Liver (tissue), 9 donors: ENCODE results near the gene ACE2. TPM values are rescaled to one million over a fixed set of nuclear protein-coding genes. Genes with fewer than 3 reads are reported as not detected.

Experiments
- DNase-seq: peaks from one replicate; pipeline ENCODE4 v3.0.0-alpha.2; 2017; ENCODE audit warnings: low spot score
- H3K27ac ChIP-seq, 2 donors: one replicate each; pipeline ENCODE4 v1.7.0; 2013; ENCODE audit warnings: inconsistent platforms in 2 of 2, low read length in 2 of 2, control low read depth in 1 of 2, low read depth in 1 of 2, mild to moderate bottlenecking in 1 of 2
- H3K27me3 ChIP-seq, 4 donors: one replicate each; pipeline versions ENCODE4 v1.6.1 to v1.7.0; 2013; ENCODE audit warnings: low read length in 3 of 4, inconsistent platforms in 1 of 4, mild to moderate bottlenecking in 1 of 4, moderate library complexity in 1 of 4; ENCODE audit not compliant: control insufficient read depth in 4 of 4, insufficient read depth in 4 of 4
- H3K36me3 ChIP-seq, 4 donors: one replicate each; pipeline versions ENCODE4 v1.6.1 to v1.7.0; 2013; ENCODE audit warnings: low read length in 3 of 4, mild to moderate bottlenecking in 3 of 4, low read depth in 1 of 4, moderate library complexity in 1 of 4; ENCODE audit not compliant: control insufficient read depth in 4 of 4, insufficient read depth in 3 of 4
- H3K4me1 ChIP-seq, 4 donors: one replicate each; pipeline versions ENCODE4 v1.6.1 to v1.7.0; 2013; ENCODE audit warnings: low read length in 3 of 4, mild to moderate bottlenecking in 3 of 4, moderate library complexity in 1 of 4; ENCODE audit not compliant: control insufficient read depth in 4 of 4, insufficient read depth in 4 of 4
- H3K4me3 ChIP-seq, 3 donors: one replicate each; pipeline versions ENCODE4 v1.6.1 to v1.7.0; 2013; ENCODE audit warnings: low read length in 3 of 3, control low read depth in 1 of 3, low read depth in 1 of 3, mild to moderate bottlenecking in 1 of 3
- H3K9ac ChIP-seq, 2 donors: one replicate each; pipeline ENCODE4 v1.7.0; 2013; ENCODE audit warnings: low read length in 2 of 2, mild to moderate bottlenecking in 2 of 2, moderate library complexity in 2 of 2, control low read depth in 1 of 2, low read depth in 1 of 2
- H3K9me3 ChIP-seq, 4 donors: one replicate each; pipeline versions ENCODE4 v1.6.1 to v1.7.0; 2013; ENCODE audit warnings: low read length in 3 of 4; ENCODE audit not compliant: control insufficient read depth in 4 of 4
- ATF3 ChIP-seq: IDR thresholded peaks from 2 replicates; pipeline ENCODE4 v1.6.1; 2016; ENCODE audit warnings: antibody characterized with exemption
- CTCF ChIP-seq: fragments of 150-350 bp; IDR thresholded peaks from 2 replicates; pipeline ENCODE4 v1.5.1; 2017; ENCODE audit warnings: improper control_type of control experiment, low read depth, low read length; ENCODE audit not compliant: missing input control
- EGR1 ChIP-seq, 2 donors: IDR thresholded peaks; 2 replicates each; pipeline ENCODE4 v1.6.1; 2016 to 2018; ENCODE audit warnings: antibody characterized with exemption in 2 of 2, low read depth in 2 of 2
- FOXA2 ChIP-seq: IDR thresholded peaks from 2 replicates; pipeline ENCODE4 v1.6.1; 2016; ENCODE audit warnings: antibody characterized with exemption
- GABPA ChIP-seq, 2 donors: IDR thresholded peaks in 1 of 2; conservative IDR thresholded peaks in 1 of 2; 2 replicates each; pipeline ENCODE4 v1.6.1; 2016; ENCODE audit warnings: antibody characterized with exemption in 2 of 2, mild to moderate bottlenecking in 1 of 2, moderate library complexity in 1 of 2
- HNF4A ChIP-seq, 2 donors: conservative IDR thresholded peaks; 2 replicates each; pipeline ENCODE4 v1.6.1; 2016; ENCODE audit warnings: antibody characterized with exemption in 2 of 2, mild to moderate bottlenecking in 2 of 2
- HNF4G ChIP-seq: IDR thresholded peaks from 2 replicates; pipeline ENCODE4 v1.6.1; 2016; ENCODE audit warnings: antibody characterized with exemption
- JUND ChIP-seq, 2 donors: IDR thresholded peaks; 2 replicates each; pipeline ENCODE4 v1.6.1; 2016; ENCODE audit warnings: antibody characterized with exemption in 2 of 2
- MAX ChIP-seq: IDR thresholded peaks from 2 replicates; pipeline ENCODE4 v1.6.1; 2016; ENCODE audit warnings: antibody characterized with exemption
- NR2F2 ChIP-seq: IDR thresholded peaks from 2 replicates; pipeline ENCODE4 v1.6.1; 2016; ENCODE audit warnings: antibody characterized with exemption
- RAD21 ChIP-seq, 2 donors: IDR thresholded peaks; 2 replicates each; pipeline ENCODE4 v1.6.1; 2016; ENCODE audit warnings: antibody characterized with exemption in 2 of 2, mild to moderate bottlenecking in 2 of 2
- REST ChIP-seq: IDR thresholded peaks from 2 replicates; pipeline ENCODE4 v1.6.1; 2016; ENCODE audit warnings: antibody characterized with exemption, mild to moderate bottlenecking
- RXRA ChIP-seq, 2 donors: IDR thresholded peaks; 2 replicates each; pipeline ENCODE4 v1.6.1; 2017 to 2018; ENCODE audit warnings: antibody characterized with exemption in 2 of 2, mild to moderate bottlenecking in 1 of 2
- SP1 ChIP-seq: IDR thresholded peaks from 2 replicates; pipeline ENCODE4 v1.6.1; 2018; ENCODE audit warnings: antibody characterized with exemption, mild to moderate bottlenecking
- YY1 ChIP-seq: IDR thresholded peaks from 2 replicates; pipeline ENCODE4 v1.6.1; 2016; ENCODE audit warnings: antibody characterized with exemption, mild to moderate bottlenecking
- ZBTB33 ChIP-seq: IDR thresholded peaks from 2 replicates; pipeline ENCODE4 v1.6.1; 2016; ENCODE audit warnings: antibody characterized with exemption
- WGBS: extraction: QIAGEN DNeasy Blood & Tissue Kit; methylation state at CpG from one replicate; pipeline ENCODE4 v1.1.7; 2013; 5-methylcytosine and 5-hydroxymethylcytosine counted together
- polyA plus RNA-seq, 2 donors: library from polyadenylated mRNA; stranded (reverse) in 1 of 2; unstranded in 1 of 2; fragments of 200-250 nt in 1 of 2; fragments of >200 nt in 1 of 2; fragmentation: Nextera tagmentation in 1 of 2; extraction: Ambion mirVana in 1 of 2; gene quantifications; one replicate each; pipeline versions ENCODE4 v1.2.1 to v1.2.3, GENCODE V29; 2013 to 2015
- total RNA-seq, 2 donors: library from RNA; depleted of rRNA; stranded (reverse); fragments of >200 nt; gene quantifications; one replicate each; pipeline ENCODE4 v1.2.3, GENCODE V29; 2014
- donor health status: healthy.
- donor health status: healthy.
- donor health status: healthy.
- donor health status: healthy.
- donor health status: healthy.

The ACE2 gene
- total and polyA plus RNA-seq, 4 donors = 0.33 to 4.1 (median 0.56) TPM

- no peaks in the 10 kb centered on the region for H3K36me3 ChIP-seq
- no peaks in the 10 kb centered on the region for H3K9me3 ChIP-seq
- H3K4me3 ChIP-seq = no peak overlapping the region
- peak; percentile 44 for DNase-seq
- 80% methylated on average over 5 of the region's 5 CpGs for WGBS
- no peaks in the 10 kb centered on the region for H3K4me1 ChIP-seq
- TF ChIP-seq HNF4G = no peak
- H3K9ac ChIP-seq = no peak overlapping the region
- no peaks in the 10 kb centered on the region for H3K27me3 ChIP-seq
- no peak overlapping the region for H3K27ac ChIP-seq
These were observed 20.7 kb downstream of the ACE2 start for GRCh38 chrX:15579778-15580747.

GRCh38 chrX:15576019-15576418 is 24.7 kb downstream of the ACE2 start:
- 62% methylated on average over 1 of the region's 1 CpG for WGBS
- H3K27me3 ChIP-seq = peaks cover 0 to 2% (median 0%) of the 10 kb centered on the region in 4 donors
- no peaks in the 10 kb centered on the region for H3K9me3 ChIP-seq
- H3K4me3 ChIP-seq = no peak overlapping the region
- no peaks in the 10 kb centered on the region for H3K4me1 ChIP-seq
- no peak for TF ChIP-seq NR2F2
- TF ChIP-seq YY1 = no peak
- TF ChIP-seq ATF3 = no peak
- no peak for TF ChIP-seq FOXA2
- TF ChIP-seq SP1 = no peak
- TF ChIP-seq HNF4A (conservative IDR thresholded peaks at IDR 0.05) = no peak
- TF ChIP-seq RXRA (IDR thresholded peaks at IDR 0.05) = no peak
- no peak for TF ChIP-seq HNF4G
- TF ChIP-seq CTCF = no peak
- no peak for TF ChIP-seq JUND (IDR thresholded peaks at IDR 0.05)
- TF ChIP-seq REST = no peak
- TF ChIP-seq ZBTB33 = no peak
- no peak for TF ChIP-seq EGR1 (IDR thresholded peaks at IDR 0.05; ENCODE audit: low read depth in 2 of 2)
- TF ChIP-seq MAX = no peak
- no peak for TF ChIP-seq RAD21 (IDR thresholded peaks at IDR 0.05)
- TF ChIP-seq GABPA (IDR thresholded peaks at IDR 0.05 in 1 of 2, conservative IDR thresholded peaks at IDR 0.05 in 1 of 2) = no peak
- no peak overlapping the region for H3K27ac ChIP-seq
- no peak for DNase-seq
- no peaks in the 10 kb centered on the region for H3K36me3 ChIP-seq
- no peak overlapping the region for H3K9ac ChIP-seq
